ENCODE measurements around the gene ESPNL.

ESPNL gene

DNA sequence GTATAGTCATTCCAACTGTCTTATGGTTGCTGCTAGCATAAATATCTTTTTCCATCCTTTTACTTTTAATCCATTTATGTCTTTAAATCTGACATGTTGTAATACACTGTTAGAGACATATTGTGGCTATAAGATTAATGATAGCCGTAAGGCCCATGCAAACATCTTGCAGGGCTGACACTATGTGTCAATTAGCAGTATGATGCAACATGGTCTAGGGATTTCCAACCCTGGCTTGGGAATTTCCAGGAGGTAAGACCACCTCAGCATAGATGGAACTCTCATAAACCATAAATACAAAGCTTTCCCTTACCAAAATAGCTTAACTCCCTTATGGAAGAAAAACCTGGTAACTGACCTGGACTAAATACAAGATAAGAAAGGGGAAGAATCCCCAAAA lies 22.8 kb upstream of the ESPNL start:
- in situ Hi-C loops (cut with MboI; ENCODE audit: low sequenced_read_pairs): no loop called here

DNA sequence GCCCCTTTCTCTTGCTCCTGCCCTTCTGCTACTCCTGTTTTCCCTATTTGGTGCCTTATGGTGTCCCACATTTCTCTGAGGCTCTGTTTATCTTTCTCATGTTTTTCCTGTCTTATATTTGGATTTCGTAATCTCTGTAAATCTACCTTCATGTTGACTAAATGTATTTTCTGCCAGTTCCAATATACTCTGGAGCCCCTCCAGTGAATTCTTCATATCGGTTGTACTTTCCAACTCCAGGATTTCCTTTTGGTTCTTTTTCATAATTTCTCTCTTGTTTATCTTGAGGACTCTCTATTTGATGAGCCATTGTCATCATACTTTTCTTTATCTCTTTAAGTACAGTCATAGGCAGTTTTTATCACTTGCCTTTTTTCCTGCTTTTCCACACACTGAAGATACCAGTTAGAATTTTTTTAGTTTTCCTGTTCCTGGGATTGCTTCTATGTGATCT lies 20.2 kb upstream of the ESPNL start:
- in situ Hi-C loops (cut with MboI; ENCODE audit: low sequenced_read_pairs): no loop called here

DNA sequence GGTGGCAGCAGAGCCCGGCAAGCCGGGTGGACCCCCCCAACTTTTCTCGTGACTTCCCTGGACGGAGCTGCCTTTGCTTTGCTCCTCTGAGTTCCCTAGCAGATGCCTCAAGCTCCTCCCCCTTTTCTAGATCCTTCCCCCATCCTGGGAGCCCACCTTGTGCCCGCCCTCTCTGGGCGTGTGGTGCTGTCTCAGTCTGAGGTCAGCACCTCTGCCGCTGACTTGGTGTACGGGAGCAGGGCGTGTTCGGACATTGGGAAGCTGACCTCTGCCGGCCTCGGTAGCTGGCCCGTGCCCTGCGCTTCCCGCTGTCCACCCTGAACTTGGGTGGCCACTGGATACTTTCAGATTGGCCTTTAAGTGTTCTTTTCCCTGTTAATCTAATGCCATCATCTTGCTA lies 19.6 kb upstream of the ESPNL start:
- in situ Hi-C loops (cut with MboI; ENCODE audit: low sequenced_read_pairs): no loop called here

DNA sequence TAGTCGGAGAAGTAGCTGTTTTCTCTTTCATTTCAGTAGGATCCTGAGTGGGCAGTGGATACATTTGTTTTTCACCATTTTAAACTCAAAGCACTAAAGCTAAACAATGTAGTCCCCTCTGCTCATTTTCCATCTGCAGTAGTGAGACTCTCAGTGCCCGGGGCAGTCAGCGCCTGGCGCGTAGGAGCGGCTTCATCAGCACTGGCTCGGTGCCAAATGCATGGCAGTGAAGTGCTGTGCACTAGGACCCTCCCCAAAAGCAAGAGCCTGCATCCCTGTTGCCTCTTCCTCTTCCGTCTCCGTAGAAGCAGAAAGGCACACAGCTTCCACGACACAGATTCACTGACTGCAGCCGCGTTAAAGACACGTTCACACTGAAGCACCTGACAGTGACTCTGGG lies 19.0 kb upstream of the ESPNL start:
- in situ Hi-C loops (cut with MboI; ENCODE audit: low sequenced_read_pairs): no loop called here

DNA sequence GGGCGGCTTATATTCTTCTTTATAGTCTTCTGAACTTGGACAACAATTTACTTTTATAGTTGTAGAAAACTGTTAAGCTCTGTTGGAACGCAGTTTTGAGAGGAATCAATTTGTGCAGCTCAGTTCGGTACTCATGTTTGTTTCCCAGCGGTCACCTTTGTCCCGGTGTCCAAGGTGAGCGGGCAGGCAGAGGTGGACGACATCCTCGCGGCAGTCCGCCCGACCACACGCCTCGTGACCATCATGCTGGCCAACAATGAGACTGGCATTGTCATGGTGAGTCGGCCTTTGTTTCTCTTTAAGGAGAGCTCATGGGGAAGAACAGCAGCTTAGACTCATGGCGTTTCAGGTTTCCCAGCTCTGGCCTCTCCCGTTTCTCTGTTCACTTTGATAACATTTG lies 18.6 kb upstream of the ESPNL start:
- in situ Hi-C loops (cut with MboI; ENCODE audit: low sequenced_read_pairs): no loop called here

DNA sequence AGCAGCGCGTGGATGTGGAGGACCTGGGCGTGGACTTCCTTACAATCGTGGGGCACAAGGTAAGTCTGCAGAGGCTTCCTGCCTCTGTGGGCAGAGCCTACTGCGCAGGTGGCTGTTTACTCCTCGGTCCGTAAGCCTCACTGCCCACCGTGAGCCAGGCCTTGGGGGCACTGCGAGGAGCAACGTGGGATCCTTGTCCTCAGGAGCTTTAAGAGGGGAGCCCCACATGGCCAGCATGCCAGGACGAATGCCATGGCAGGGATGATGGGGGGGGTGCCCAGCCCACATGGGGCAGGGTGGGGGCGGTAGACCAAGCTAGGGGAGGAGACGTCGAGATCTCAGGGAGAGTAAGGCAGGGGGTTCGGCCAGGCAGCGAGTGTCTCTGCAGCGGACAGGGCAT lies 18.0 kb upstream of the ESPNL start:
- in situ Hi-C loops (cut with MboI; ENCODE audit: low sequenced_read_pairs): no loop called here

DNA sequence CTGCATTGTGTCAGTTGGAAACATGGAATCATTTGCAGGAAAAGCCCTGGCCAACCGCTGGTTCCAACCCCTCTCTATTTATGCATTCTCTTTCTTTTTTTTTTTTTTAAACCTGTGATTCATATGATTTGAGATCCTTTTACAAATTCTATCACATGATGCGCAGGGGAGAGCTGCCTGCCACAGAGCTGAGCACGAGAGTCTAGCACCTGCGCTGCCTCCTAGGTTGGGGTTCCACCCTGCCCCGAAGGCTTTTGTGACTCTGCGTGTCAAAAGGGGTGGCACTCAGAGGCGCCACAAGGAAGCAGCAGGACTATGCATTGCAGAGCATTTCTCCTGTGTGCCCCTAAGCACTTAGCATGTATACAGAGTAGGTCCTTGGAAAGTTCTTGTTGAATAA lies 17.3 kb upstream of the ESPNL start:
- in situ Hi-C loops (cut with MboI; ENCODE audit: low sequenced_read_pairs): no loop called here

DNA sequence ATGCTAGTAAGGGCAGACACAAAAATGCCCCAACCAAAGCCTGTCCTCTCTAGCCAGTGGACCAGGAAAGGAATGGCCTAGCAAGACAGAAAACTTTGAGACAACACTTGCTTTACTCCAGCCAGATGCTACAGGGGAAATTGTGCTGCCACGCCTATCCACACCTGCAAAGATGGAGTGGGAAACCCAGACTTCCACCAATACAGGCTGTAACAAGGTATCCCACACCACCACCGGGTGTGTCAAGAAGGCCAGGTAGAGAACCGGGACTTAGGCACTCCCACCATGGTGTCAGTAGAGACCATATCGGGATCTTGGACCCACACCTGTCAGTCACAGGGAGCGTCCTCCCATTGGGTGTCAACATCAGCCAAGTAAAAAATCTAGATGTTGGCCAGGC lies 16.2 kb upstream of the ESPNL start:
- in situ Hi-C loops (cut with MboI; ENCODE audit: low sequenced_read_pairs): no loop called here

DNA sequence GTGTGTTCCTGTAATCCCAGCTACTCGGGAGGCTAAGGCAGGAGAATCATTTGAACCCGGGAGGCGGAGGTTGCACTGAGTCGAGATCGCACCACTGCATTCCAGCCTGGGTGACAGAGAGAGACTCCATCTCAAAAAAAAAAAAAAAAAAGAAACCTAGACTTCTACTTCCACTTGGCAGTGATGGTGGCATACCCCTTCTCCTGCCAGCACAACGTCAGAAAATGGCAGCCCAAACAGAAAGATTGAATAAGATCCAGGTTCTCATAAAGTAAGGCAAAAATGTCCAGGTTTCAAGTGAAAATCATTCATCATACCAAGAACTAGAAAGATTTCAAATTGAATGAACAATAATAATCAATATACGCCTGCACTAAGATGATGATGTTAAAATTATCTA lies 15.4 kb upstream of the ESPNL start:
- in situ Hi-C loops (cut with MboI; ENCODE audit: low sequenced_read_pairs): no loop called here

DNA sequence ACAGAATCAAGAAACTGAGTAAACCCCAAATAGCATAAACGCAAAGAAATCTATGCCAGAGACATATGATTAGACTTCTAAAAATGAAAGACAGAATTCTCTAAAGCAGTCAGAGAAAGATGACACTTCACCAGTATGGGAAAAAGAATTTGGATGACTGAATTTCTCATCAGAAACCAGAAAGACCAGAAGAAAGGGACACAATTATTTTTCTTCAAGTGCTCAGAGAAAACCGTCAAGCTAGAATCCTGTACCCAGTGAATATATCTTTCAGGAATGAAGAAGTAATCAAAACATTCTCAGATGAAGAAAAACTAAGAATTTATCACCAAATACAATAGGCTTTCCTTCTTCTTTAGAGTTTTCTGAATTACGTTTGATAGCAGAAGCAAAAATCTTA lies 14.2 kb upstream of the ESPNL start:
- in situ Hi-C loops (cut with MboI; ENCODE audit: low sequenced_read_pairs): no loop called here

DNA sequence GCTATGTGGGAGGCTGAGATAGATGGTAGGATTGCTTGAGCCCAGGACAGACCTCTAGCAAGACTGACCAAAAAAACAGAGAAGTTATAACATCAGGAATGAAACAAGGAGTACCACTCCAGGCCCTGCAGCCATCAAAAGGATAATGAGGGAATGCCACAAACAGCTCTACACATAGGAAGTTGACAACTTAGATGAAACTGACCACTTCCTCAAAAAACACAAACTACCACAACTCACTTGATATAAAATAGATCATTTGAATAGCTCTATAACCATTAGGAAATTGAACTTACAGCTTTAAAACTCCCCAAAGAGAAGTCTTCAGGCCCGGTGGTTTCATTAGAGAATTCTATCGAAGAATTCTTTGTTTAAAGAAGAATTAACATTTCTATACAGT lies 12.9 kb upstream of the ESPNL start:
- in situ Hi-C loops (cut with MboI; ENCODE audit: low sequenced_read_pairs): no loop called here

DNA sequence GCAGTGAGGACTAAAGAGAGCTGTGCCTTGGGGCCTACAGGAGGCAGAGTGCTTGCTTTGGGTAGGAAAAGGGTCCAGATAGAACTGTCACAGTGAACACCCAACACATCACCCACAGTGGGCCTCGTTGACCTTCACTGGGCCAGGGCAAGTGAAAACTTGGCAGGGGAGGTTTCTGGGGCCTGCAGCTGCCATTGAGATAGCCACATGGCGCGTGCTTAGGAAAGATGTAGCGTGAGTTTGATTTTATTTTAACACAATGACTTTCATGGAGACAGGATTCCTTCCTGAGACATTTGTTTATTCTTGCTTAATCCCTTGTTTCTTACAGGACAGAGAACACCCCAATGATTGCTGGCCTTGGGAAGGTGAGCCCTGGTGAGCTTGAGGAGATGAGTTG lies 9.3 kb upstream of the ESPNL start:
- in situ Hi-C loops (cut with MboI; ENCODE audit: low sequenced_read_pairs): no loop called here

DNA sequence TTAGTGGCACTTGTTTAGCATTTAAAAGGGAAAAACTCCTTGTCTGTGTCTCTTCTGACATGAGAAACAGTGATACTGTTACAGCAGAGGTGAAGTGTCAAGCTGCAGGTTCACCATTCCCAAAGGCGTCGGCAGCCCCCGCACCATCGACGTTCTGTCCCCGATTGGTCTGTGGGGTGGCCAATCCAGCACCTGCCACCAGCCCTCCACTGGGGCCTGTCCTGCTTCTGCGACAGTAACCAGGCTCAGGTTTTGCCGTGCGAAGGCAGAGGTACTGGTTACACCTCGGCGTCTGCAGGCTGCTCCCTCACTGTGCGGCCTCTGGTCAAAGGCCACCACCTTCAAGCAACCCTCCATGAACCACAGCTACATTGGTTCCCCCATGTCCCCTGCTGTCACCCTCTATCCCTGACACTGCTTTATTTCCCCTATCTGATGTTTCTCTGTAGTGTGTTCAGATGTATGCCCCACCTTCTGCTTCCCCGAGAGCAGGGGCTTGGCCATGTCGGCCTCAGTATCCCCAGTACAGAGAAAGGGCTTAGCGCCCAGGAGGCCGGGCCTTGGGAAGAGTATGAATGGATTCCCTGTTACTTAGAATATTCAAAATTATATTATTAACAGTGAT lies 8.6 kb upstream of the ESPNL start:
- in situ Hi-C loops (cut with MboI; ENCODE audit: low sequenced_read_pairs): no loop called here

DNA sequence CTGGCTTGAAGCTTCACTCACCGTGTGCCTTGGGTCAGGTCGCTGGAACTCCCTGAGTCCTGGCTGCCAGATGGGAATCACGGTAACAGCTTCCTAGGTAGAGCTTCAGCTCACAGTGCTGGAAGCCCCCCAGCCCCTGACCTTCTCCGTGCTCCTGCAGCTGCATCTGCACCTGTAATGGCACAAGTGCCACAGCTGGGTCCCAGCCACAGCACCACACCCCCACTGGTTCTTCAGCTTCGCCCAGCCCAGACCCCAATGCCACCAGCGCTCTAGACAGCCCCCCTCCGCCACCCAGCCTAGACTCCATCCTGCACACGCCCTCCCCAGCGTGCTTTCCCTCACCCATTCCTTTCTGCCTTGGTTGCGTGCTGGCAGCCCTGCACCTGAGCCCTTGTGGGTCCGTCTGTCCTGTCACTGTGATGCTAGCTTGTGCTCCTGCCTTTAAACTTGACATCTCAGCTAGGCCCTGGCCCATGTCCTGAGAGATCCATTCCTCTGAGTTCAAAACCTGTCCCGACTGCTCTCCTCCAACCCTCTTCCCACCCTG lies 7.6 kb upstream of the ESPNL start:
- in situ Hi-C loops (cut with MboI; ENCODE audit: low sequenced_read_pairs): no loop called here

DNA sequence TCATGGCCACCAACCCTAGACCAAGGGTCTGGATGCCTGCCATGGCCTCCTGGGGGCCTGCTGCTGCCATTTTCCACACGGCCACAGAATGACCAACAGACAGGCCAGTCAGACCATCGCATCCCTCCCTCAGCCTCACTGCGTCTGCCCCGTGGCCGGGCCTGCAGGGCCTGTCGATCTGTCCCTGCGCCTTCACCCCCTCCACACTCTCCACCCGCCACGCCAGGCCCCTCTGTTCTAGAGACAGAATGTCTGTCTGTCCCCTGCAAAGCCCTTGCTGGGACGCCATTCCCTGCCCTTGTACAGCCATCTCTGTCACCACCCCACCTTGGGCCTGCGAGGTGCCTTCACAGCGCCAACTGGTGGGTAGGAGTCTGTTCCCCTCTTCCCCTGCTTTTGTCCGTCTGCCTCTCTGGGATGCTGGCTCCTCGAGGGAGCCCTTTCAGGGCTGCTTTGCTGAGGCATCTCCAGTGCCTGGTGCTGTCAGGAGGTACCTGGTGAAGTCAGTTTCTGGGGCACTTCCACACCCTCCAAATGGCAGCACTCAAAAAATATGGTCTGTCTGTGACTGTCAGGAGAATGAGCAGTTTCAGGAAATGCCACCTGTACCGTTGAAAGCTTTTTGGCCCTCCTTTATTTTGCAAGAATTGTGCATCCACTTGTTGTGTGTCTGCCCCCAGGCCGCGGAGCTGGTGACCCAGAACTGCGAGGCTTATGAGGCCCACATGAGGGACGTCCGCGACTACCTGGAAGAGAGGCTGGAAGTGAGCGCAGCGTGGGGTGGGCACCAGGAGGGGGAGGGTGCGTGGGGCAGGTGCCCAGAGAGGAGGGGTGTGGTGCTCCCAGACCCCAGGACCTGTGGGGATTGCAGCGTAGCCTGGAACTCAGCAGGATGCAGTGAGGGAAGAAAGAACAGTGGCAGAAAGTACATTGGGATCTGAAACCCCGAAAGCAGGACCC lies 6.7 kb upstream of the ESPNL start:
- in situ Hi-C loops (cut with MboI; ENCODE audit: low sequenced_read_pairs): no loop called here

DNA sequence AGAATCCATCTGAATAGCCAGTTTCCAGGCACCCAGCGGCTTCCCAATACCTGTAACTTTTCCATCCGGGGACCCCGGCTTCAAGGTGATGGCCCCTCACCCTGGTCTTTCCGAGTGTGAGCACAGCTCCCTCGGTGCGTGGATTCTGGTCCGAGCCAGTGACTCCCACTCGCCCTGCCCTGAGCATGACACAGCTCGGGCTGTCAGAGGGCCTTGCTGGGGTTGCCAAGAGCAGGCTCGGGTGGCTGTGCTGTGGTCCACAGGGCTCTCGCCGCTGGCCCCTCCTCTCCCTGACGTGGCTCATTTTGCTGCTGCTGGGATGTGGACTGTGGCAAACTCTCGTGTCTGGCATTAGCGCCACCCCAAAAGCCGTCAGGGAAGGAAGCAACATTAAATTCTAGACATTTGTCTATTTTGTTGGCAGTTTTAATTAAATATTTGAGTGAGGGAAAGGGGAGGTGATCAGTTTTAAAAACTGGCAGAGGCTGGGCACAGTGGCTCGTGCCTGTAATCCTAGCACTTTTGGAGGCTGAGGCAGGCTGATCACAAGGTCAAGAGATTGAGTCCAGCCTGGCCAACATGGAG lies 5.6 kb upstream of the ESPNL start:
- in situ Hi-C loops (cut with MboI; ENCODE audit: low sequenced_read_pairs): no loop called here

DNA sequence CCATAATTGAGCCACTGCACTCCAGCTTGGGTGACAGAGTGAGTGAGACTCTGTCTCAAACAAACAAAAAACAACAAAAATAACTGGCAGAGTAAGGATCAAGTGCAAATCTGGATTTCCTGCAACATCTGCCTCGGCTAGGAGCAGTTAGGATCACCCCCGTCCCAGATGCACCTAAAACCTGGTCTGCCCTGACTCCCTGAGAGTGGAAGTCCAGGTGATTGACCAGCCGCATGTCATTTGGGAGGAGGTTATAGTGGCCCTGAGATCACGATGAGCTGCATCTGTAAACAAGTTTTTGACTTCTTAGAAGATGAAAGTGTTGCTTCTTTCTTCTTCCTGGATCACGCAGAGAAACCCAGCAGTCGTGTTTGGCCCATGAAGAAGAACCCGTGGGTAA lies 5.0 kb upstream of the ESPNL start:
- in situ Hi-C loops (cut with MboI; ENCODE audit: low sequenced_read_pairs): no loop called here

DNA sequence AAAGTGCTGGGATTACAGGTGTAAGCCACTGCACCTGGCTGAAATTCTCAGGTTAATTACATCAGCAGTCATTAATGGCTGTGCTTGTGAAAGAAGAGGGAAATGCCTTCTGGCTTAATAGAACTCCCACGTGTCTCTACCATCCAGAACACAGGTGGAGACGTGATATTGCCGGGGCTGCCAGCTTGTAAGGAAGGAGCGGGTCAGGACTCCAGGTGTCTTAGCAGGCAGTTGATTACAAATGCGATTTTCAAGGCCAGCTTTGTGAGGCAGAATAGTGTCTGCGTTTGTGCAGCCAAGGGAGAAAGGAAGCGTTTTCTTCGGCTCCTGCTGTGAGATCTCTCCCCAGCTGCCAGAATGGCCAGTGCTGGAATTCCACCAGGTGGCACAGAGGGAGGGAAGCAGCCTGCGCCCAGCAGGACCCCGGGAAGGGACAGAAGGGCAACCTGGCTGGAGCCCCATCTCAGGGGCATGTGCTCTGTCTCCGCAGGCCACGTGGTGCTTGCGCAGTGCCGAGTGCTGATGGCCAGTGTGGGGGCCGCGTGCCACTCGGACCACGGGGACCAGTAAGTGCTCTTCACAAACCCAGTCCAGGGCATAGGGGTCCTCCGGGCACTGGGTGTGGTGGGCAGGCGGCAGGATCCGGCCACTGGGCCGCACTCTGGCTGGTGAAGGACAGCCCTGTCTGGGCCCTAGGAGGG lies 3.7 kb upstream of the ESPNL start:
- in situ Hi-C loops (cut with MboI; ENCODE audit: low sequenced_read_pairs): no loop called here

DNA sequence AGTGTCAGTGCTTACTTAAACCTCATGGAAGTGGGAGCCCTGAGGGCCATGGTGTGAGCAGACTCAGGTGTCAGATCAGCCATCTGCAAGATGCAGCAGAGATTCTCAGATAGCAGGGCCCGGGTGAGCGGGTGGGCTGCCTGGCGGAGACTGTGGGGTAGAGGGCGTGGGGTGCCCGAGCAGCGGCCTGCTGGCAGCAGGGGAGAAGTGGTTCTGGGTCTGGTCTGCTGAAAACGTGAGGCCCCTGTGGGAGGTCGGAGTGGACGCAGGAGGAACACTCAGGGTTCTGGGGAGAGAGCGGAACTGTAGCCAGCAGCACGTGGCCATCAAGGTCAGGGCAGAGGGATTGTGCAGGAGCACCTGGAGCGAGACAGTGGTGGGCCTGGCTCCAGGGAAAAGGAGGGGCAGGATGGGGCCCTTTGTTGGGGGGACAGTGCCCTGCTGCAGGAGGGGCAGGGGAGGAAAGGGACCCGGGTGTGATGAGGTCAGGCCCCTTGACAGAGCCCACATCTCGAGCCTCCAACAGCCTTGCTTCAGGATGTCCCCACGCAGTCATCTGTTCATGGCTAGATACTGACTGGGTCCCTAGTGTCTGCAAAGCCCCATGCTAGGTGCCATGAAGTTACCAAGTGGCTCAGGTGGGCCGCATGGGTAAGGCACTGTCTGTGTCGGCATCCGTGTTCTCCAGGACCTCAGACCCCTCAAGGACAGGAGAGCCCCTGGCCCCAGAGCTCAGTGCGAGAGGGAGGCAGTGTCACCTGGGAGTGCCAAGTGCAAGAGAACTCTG lies 2.7 kb upstream of the ESPNL start:
- in situ Hi-C loops (cut with MboI; ENCODE audit: low sequenced_read_pairs): no loop called here

Data from HL-60/S4 treated with phorbol 12-myristate 13-acetate at 8.2 ng/mL for 4 days and 3 days (cell line).